Loucy (cell line): ENCODE results near the gene ENTPD8.

Source experiments
- H2AFZ ChIP-seq: fragments of 200-600 bp; sonication (generic); 2 replicates; pipeline ENCODE4 v1.6.0; 2016; ENCODE audit warnings: antibody characterized with exemption, mild to moderate bottlenecking, low read length, moderate library complexity
- H3F3A ChIP-seq: fragments of 200-600 bp; 2 replicates; pipeline ENCODE4 v1.6.0; 2016; ENCODE audit warnings: antibody characterized with exemption, low read depth, mild to moderate bottlenecking
- H3K27me3 ChIP-seq: fragments of 200-600 bp; sonication (generic); 2 replicates; pipeline ENCODE4 v1.6.1; 2014; ENCODE audit warnings: low read length, mild to moderate bottlenecking; ENCODE audit not compliant: insufficient read depth, poor library complexity, severe bottlenecking
- H3K36me3 ChIP-seq: fragments of 200-600 bp; sonication (generic); 2 replicates; pipeline ENCODE4 v1.6.1; 2016; ENCODE audit warnings: low read length; ENCODE audit not compliant: insufficient read depth
- H3K4me1 ChIP-seq: fragments of 200-600 bp; sonication (generic); 2 replicates; pipeline ENCODE4 v1.5.1; 2014; ENCODE audit warnings: low read length, mild to moderate bottlenecking; ENCODE audit not compliant: insufficient read depth, poor library complexity, severe bottlenecking
- H3K4me2 ChIP-seq: fragments of 200-600 bp; sonication (generic); 2 replicates; pipeline ENCODE4 v1.6.0; 2014; ENCODE audit warnings: antibody characterized with exemption, low read length, low read depth, mild to moderate bottlenecking; ENCODE audit not compliant: poor library complexity, severe bottlenecking
- H3K4me3 ChIP-seq: fragments of 200-600 bp; sonication (generic); 2 replicates; pipeline ENCODE4 v1.5.1; 2014; ENCODE audit warnings: low read length, mild to moderate bottlenecking, mixed read lengths; ENCODE audit not compliant: poor library complexity, severe bottlenecking
- H3K79me2 ChIP-seq: fragments of 200-600 bp; sonication (generic); 2 replicates; pipeline ENCODE4 v1.6.1; 2014; ENCODE audit warnings: low read length; ENCODE audit not compliant: insufficient read depth
- H3K9ac ChIP-seq: fragments of 200-600 bp; sonication (generic); 2 replicates; pipeline ENCODE4 v1.6.0; 2014; ENCODE audit warnings: mild to moderate bottlenecking, low read depth, low read length, moderate library complexity; ENCODE audit not compliant: poor library complexity, severe bottlenecking
- H3K9me2 ChIP-seq: fragments of 200-600 bp; sonication (generic); replicated peaks from 2 replicates; pipeline ENCODE4 v1.6.1; 2016; ENCODE audit warnings: low read depth, low read length, mixed read lengths
- H3K9me3 ChIP-seq: fragments of 200-600 bp; sonication (generic); 2 replicates; pipeline ENCODE4 v1.6.1; 2014; ENCODE audit warnings: mild to moderate bottlenecking, antibody characterized with exemption, low read length, low read depth; ENCODE audit not compliant: insufficient read depth
- H4K20me1 ChIP-seq: fragments of 200-600 bp; sonication (generic); 2 replicates; pipeline ENCODE4 v1.6.0; 2014; ENCODE audit warnings: antibody characterized with exemption, low read length, mild to moderate bottlenecking; ENCODE audit not compliant: insufficient read depth, poor library complexity, severe bottlenecking
- EZH2phosphoT487 ChIP-seq: fragments of 200-600 bp; IDR thresholded peaks from 2 replicates; pipeline ENCODE4 v1.6.1; 2018; ENCODE audit warnings: antibody characterized with exemption, mild to moderate bottlenecking, moderate library complexity, borderline replicate concordance
- TF ChIP-seq, protein P1 (sequence below): fragments of 200-600 bp; sonication (generic); conservative IDR thresholded peaks from 2 replicates; pipeline ENCODE4 v1.5.1; 2014; ENCODE audit warnings: mild to moderate bottlenecking, antibody characterized with exemption, low read length

Gene ENTPD8

DNA sequence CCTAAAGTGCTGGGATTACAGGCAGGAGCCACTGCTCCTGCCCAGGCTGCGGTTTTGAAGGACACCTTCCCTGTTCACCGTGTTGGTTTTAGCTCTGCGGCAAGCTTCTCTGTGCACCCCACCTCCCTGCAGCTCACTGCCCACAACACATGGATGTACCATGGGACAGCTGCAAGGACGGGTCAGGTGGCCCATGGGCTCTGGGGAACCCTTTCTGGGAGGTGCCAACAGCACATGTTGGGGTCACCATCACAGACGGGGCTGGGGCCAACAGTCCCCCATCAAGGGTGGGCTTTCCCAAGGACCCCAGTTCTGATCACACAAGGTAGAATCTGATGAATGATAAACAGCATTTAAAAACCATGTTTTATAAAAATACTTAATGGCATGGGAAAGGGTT is 25.7 kb downstream of the ENTPD8 start:
- Histone ChIP-seq H4K20me1 (no peaks in the 10 kb centered on the region), H3K79me2 (no peaks in the 10 kb centered on the region), H3K4me2 (no peak overlapping the region), H3K4me3 (no peak overlapping the region), H3K9me3 (no peaks in the 10 kb centered on the region), H2AFZ (no peak overlapping the region), H3F3A (no peaks in the 10 kb centered on the region), H3K9me2 (no peaks in the 10 kb centered on the region), H3K9ac (no peak overlapping the region), H3K36me3 (no peaks in the 10 kb centered on the region), H3K27me3 (no peaks in the 10 kb centered on the region), H3K4me1 (no peaks in the 10 kb centered on the region)
- TF ChIP-seq, protein P1, sequence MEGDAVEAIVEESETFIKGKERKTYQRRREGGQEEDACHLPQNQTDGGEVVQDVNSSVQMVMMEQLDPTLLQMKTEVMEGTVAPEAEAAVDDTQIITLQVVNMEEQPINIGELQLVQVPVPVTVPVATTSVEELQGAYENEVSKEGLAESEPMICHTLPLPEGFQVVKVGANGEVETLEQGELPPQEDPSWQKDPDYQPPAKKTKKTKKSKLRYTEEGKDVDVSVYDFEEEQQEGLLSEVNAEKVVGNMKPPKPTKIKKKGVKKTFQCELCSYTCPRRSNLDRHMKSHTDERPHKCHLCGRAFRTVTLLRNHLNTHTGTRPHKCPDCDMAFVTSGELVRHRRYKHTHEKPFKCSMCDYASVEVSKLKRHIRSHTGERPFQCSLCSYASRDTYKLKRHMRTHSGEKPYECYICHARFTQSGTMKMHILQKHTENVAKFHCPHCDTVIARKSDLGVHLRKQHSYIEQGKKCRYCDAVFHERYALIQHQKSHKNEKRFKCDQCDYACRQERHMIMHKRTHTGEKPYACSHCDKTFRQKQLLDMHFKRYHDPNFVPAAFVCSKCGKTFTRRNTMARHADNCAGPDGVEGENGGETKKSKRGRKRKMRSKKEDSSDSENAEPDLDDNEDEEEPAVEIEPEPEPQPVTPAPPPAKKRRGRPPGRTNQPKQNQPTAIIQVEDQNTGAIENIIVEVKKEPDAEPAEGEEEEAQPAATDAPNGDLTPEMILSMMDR, result no peak
- no peak for TF ChIP-seq EZH2phosphoT487

- no peaks in the 10 kb centered on the region for H3K36me3 ChIP-seq
Observed at GRCh38 chr9:137412431-137412830, 28.7 kb downstream of the ENTPD8 start.

DNA sequence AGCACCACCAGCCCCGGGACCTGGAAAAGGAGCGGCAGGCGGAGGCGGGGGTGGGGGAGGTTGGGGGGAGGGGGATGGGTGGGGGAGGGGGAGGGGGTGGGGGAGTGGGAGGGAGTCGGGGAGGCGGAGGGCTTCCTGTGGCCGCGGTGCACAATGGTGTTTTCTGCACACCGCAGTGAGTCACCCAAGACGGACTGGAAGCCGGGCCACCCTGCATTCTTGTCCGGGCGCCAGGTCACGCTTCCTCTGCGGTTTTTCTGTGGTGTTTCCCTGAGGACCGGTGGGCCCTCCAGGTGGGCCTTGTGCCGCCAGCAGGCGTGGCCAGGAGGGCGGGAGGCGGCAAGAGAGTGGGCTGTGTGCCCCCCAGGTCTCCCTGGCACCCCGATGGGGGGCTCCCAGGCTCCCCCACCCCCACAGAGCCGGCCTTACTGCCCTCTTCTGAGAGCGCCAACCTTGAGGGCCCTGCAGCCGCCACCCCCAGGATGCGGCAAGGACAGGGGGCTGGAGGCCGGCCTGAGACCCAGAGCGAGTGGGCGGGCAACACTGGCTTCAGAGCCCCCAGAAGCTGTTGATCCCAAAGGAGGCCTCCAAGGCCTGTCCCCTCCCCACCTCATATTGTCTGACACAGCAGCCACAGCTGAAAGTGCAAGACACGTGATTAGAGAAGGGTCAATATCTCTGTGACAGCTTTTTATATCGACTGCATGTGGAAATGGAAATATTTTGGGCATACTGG is 29.3 kb downstream of the ENTPD8 start:
- no peaks in the 10 kb centered on the region for H3K36me3 ChIP-seq
- no peaks in the 10 kb centered on the region for H3K4me1 ChIP-seq
- H3K4me2 ChIP-seq, result no peak overlapping the region
- H4K20me1 ChIP-seq, result no peaks in the 10 kb centered on the region
- TF ChIP-seq, protein P1, result no peak
- TF ChIP-seq EZH2phosphoT487, result no peak
- no peaks in the 10 kb centered on the region for H3F3A ChIP-seq
- no peaks in the 10 kb centered on the region for H3K9me2 ChIP-seq
- no peak overlapping the region for H3K4me3 ChIP-seq
- H2AFZ ChIP-seq, result no peak overlapping the region
- H3K79me2 ChIP-seq, result no peaks in the 10 kb centered on the region
- no peak overlapping the region for H3K9ac ChIP-seq
- no peaks in the 10 kb centered on the region for H3K9me3 ChIP-seq
- no peaks in the 10 kb centered on the region for H3K27me3 ChIP-seq

More at GRCh38 chr9:137412431-137412830, 28.7 kb downstream of the ENTPD8 start:
- H2AFZ ChIP-seq, result no peak overlapping the region
- H3K27me3 ChIP-seq, result no peaks in the 10 kb centered on the region
- no peaks in the 10 kb centered on the region for H3K9me3 ChIP-seq
- no peaks in the 10 kb centered on the region for H3K9me2 ChIP-seq
- H3K79me2 ChIP-seq, result no peaks in the 10 kb centered on the region
- no peak overlapping the region for H3K4me3 ChIP-seq
- H3K4me2 ChIP-seq, result no peak overlapping the region
- H3K9ac ChIP-seq, result no peak overlapping the region
- H3F3A ChIP-seq, result no peaks in the 10 kb centered on the region
- H4K20me1 ChIP-seq, result no peaks in the 10 kb centered on the region
- H3K4me1 ChIP-seq, result no peaks in the 10 kb centered on the region
- TF ChIP-seq EZH2phosphoT487, result no peak
- TF ChIP-seq, protein P1, result no peak
